Measurements from ENCODE around the gene PIK3R1.
A peak's percentile ranks its signal among the peaks of the same experiment; 100 is the strongest.

Gene PIK3R1

DNA sequence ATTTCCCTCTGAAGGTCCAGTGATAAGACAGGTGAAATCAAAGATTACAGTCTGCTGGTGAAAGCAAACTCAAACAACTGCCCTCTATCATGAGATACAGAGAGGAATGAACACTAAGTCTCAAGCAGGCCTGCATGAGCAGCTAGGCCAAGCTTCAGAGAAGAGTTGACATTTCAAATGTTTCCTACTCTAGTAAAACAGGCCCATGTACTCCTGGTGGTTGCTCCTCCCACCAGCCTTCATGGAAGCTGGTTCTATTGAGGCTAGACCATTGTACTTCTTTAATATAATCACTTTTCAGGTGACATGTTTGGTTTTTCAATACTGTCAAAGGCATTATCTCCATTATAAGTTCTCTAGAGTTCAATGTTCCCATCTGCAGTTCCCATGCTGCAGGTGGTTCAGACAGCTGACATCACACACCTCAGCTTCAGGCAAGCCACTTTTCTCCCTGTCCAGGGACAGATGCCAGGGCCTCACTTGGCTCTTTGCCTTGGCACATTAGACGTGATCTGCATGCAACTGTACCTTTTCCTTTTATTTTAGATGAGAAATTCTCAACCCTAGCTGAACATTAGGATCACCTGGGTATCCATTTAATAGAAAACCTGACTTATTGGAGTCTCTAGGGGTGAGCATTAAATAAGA is 89.8 kb downstream of the PIK3R1 start:
- H3K4me3 ChIP-seq (ENCODE audit: low read depth, low read length), result no peak overlapping the region
- DNase-seq (ENCODE audit: low read depth), result no peak

DNA sequence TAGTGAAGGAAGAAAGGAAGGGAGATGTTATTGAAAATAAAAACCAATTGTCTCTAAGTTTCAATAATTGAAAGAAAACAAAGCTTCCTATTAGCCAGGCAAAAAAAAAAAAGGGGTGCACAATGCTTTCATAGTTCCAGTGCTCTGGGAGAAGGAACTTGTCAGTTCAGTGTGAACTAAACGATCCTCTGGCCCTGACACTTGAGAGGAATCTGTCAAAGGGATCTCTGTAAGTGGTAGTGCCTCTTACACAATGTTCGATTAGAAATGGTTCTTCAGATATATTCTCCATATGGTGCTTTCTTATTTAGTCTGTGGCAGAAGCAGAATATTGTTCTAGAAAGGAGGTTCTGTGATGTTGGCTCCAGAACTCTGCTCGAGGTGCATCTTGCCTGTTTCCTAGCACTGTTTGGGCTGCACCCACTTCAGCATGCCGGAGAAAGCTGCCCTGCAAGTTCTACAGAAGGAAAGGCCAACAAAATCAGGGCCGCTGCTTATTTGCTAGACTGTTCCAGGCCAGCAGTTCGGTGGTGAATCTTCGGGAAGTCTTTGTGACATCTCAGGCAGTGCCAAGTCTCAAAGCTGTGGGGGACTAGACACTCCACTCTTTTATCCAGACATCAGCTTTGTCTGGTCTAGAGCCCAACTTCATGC is 90.9 kb downstream of the PIK3R1 start:
- H3K4me3 ChIP-seq (ENCODE audit: low read depth, low read length), result no peak overlapping the region
- no peak for DNase-seq (ENCODE audit: low read depth)

DNA sequence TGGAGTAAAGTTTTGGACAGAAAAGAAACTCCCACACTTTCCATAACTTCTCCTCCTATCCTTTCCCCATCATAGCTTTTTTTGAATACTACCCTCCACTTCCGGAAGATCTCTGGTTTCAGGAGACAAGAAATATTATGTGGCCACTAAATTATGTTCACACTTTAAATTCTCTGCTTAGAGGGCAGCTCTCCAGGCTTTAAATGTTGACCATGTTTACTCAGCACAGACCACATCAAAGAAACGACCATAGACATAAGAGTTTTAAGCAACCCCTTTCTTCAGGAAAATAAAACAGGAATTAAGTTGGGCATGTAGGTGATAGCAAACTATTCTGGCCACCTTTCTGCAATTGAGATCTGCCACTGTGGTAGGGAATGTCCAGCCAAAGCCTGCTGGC is 97.8 kb downstream of the PIK3R1 start:
- no peak for DNase-seq (ENCODE audit: low read depth)

DNA sequence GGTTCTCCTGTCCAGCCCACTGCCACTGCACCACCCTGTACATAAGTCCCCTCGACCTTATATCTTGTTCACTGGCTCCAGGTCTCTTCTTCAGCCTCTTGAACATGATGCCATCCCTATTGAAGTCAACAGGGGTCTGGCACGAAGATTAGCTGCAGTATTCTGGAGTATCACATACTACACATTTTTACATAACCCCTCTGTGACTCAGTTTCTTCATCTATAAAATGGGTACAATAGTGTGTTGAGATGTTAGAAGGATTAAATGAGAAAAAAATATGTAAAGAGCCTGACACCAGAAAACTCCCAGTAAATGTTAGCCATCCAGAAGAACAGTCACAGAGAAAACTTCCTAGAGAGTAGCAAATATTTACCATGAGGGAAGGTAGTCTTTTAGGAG is 98.9 kb downstream of the PIK3R1 start:
- no peak overlapping the region for H3K4me3 ChIP-seq (ENCODE audit: low read depth, low read length)
- no peak for DNase-seq (ENCODE audit: low read depth)

More for the DNA sequence above, 97.8 kb downstream of the PIK3R1 start:
- no peak overlapping the region for H3K4me3 ChIP-seq (ENCODE audit: low read depth, low read length)

DNA sequence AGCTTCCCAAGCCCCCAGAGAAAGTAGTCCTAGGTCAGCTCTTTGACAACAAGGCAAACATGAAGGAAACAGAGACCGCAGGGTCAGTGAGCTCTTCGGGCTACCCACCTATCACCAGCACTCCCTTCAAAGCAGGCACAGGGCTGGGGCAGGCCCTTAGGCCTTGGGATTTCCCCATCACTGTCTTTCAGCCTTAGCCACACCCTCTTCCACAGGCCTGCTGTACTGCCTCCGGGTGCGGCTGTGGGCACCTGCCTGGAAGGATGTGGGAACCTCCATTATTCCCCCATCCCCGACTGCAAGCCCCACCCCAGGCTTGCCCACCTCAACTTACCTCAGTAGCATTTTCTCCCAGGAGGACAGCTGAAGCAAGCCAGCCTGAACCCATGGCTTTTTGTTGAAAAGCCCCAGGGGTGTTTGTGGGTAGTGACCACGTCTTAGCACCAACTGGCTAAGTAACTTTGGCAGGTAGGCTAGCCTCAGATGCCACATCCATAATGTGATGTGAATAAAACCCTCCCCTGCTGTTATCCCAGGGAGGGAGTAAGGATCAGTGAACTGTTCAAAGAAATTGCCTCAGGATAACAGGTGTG is 100.2 kb downstream of the PIK3R1 start:
- no peak for DNase-seq (ENCODE audit: low read depth)
- no peak overlapping the region for H3K4me3 ChIP-seq (ENCODE audit: low read depth, low read length)

DNA sequence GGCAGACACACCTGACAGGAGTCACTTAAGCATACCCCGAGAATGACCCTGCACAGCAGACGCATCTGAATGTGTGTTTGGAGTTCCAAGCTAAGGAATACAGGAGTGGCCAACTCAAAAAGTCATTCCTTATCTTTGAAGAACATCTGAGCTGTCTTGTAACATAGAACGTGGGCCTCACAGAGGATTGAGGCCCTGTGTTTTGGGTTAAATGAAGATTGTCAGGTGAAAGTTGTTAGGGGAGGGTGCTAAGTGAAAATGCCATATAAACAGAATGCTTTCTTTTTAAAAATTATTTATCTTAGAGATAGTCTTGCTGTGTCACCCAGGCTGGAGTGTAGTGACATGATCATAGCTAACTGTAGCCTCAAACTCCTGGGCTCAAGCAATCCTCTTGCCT is 100.9 kb downstream of the PIK3R1 start:
- no peak for DNase-seq (ENCODE audit: low read depth)
- no peak overlapping the region for H3K4me3 ChIP-seq (ENCODE audit: low read depth, low read length)

DNA sequence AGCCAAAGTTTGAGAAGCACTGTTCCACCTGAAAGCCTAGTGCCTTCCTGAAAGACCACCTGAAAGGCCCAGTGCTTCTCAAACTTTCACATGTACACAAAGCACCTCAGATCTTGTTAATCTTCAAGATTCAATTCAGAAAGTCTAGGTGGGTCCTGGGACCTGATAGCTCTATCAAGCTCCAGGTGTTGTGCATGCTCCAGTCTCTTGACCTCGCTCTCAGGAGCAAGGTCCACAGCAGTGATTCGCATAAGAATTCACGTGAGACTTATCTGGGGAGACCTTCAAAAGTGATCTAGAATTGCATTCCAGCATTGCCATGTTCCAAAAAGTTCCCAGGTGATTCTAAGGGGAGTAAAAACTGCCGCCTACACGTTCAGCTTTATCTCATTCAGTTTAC is 102.1 kb downstream of the PIK3R1 start:
- H3K4me3 ChIP-seq (ENCODE audit: low read depth, low read length), result no peak overlapping the region
- DNase-seq (ENCODE audit: low read depth), result no peak

DNA sequence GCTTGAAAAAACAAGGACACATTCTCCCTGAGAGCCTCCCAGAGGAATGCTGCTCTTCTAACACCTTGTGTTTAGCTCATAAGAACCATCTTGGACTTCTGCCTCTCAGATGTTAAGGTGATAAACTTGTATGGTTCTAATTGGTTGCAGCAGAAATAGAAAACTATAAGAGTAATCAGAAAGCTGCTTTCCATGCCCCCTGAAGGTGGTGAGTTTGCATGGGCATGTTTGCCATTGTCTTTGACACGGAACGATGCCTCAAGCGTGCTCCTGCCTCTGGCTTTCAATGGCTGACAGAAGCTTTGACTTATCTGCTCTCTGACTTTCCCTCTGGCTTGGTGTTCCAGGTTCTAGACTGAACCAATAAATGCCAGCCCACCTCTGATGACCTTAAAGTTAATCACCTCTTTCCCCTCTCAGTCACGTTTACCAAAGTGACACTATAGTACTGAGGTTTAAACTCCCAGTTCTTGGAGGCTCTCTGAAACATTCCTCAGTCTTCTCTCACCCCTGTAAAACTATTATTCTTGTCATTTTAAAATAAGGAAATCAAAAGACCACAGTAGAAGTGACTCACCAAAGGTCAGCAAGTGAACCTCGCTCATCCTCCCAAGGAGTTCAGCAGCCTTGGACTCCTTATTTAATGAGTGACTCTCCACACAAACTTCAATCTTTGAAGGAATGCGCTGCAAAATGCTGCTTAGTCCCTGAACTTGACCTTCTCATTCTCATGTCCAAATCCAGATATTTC is 103.6 kb downstream of the PIK3R1 start:
- DNase-seq (ENCODE audit: low read depth), result peak; percentile 52
- H3K4me3 ChIP-seq (ENCODE audit: low read depth, low read length), result no peak overlapping the region

DNA sequence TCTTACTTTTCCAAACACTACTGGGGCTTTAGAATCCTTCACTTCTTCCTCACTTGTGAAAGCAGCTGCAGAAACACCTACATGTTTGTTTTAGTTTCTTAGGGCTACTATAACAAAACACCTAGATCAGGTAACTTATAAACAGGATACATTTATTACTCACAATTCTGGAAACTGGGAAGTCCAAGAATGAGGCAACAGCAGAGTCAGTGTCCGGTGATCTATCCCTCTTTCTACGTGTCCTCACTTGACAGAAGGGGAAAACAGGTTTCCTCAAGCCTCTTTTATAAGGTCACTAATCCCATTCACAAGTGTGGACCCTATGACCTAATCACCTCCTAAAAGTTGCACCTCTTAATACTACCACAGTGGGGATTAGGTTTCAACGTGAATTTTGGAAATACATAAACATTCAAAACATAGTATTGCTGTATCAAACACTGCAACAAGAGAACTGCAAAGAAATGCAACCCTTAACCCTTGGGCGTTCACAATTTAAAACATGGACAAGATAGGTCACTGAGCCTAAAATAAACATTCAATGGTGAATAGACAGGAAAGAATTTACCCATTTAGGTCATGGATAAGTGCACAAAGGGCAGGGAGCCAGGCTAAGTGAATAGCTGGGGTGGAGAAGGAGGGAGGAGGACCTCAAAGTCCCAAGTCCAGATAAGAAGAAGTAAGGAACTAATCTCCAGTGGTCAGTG is 104.3 kb downstream of the PIK3R1 start:
- no peak overlapping the region for H3K4me3 ChIP-seq (ENCODE audit: low read depth, low read length)
- no peak for DNase-seq (ENCODE audit: low read depth)

DNA sequence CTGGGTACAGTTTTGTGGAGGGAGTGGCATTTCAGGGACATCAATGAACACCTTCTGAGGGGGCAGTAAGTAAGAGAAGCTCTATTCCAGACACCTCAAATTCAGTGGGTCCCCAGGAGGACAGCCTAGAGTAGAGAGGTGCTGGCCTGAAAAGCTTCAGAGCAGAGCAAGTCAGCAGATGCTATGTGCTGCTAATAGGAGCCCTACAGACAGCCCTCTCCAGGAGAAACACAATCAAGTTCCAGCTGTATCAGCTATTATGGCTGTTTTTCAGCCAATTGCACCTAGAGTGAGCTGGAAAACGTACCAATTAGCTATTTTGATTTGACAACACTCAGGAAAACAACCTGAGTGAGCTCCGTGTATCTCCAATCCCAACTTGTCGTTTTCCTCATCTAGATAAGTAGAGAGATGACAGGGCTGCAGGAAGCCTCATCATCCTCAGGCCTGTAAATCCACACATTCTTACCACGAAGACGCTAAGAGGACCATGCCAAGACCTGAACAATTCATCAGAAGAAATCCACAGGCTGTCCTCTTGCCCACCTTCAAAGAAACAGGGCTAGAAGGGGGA is 104.9 kb downstream of the PIK3R1 start:
- H3K4me3 ChIP-seq (ENCODE audit: low read depth, low read length), result no peak overlapping the region
- no peak for DNase-seq (ENCODE audit: low read depth)

DNA sequence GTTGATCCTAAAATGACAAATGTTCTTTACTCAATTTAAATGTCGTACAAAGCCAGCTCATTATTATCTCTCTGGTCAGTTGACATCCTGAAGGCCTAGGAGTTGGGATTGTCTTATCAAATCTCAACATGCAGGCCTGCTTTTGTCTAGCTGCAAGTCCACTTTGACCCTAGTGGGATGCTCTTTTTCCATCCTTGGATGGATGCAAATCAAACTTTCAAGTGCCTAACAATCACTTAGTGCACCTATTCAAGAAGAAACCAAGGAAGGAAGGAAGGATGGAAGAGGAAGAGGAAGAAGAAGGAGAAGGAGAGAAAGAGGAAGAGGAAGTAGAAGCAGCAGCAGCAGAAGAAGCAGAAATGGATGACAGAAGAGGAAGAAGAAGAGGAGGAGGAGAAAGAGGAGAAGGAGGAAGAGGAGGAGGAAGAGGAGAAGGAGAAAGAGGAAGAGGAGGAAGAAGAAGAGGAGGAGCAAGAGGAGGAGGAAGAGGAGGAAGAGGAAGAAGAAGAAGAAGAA is 109.6 kb downstream of the PIK3R1 start:
- DNase-seq (ENCODE audit: low read depth), result no peak

DNA sequence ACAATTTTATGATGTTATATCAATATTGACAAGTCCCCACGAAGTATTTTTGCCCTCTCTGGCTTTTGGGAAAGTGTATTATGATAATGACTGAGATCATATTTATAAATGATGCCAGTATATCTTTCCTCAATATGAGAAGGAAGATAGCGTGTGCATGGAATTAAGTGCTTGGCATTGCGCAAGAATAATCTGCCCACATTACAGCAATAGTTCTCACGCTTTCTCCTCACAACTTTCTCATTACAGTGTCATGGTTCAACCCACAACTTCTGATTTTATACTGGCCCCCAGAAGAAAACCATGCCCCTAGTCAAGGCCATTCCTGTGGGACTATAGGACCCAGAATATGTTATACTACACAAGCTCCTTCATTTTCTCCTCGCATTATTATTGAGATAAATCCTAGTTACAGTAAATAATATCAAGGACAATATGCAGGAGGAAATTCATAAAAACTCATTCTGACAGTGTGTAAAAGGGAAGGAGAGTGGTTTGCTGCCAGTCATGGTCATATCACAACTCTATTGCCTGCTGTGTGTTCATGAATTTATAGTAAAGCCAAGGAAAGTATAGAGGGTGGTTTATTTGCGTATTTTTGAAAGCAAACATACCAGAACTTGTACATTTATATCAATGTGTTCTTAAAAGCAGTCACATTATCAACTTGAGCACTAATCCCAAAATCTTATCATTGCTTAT is 114.1 kb downstream of the PIK3R1 start:
- DNase-seq (ENCODE audit: low read depth), result no peak
- H3K4me3 ChIP-seq (ENCODE audit: low read depth, low read length), result no peak overlapping the region

More for the DNA sequence above, 109.6 kb downstream of the PIK3R1 start:
- H3K4me3 ChIP-seq (ENCODE audit: low read depth, low read length), result no peak overlapping the region

DNA sequence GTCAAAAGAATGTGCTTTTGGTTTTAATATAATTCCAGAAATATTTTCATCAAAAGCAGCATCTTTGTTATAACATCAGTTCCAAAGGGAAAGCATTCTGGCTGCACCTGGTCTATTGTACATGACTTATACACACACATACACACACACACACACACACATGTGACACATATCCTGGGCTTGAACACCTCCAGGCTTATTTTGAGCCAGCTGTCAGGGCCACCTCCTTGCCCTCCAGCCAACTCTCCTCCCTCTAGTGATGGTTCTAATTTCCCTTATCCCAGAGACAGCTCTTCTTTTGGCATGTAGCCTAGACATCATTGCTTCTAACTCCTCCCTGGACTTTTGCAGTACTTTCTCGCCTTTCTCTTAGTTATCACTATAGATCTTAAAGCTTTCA is 115.0 kb downstream of the PIK3R1 start:
- no peak for DNase-seq (ENCODE audit: low read depth)

DNA sequence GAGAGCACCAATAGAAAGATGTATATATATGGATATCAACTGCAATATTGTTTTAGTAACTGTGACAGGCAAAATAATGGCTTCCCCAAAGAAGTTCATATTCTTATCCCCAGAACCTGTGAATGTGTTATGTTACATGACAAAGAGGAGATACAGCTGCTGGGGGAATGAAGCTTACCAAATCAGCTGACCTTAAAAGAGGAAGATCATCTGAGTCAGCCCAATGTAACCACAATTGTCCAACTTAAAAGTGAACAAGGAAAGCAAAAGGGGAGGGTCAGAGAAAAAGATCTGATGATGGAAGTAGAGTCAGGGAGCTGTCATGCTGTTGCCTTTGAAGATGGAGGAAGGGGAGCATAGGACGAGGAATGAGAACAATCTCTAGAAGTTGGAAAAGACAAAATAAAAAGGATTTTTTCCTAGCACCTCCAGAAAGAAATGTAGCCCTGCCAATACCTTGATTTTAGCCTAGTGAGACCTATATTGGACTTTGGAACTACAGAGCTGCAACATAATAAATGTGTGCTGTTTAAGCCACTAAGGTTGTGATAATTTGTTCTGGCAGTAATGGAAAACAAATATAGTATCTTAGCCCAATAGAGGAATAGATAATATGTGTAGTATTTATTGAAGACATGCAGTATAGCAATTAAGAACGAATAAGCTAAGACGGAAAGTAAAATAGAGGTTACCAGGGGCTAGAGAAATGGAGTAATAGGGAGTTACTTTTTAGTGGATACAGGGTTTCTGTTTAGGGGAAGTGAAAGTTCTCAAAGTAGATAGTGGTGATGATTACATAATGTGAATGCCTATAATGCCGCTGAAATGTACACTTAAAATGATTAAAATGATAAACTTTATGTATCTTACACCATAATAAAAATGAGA is 115.9 kb downstream of the PIK3R1 start:
- no peak overlapping the region for H3K4me3 ChIP-seq (ENCODE audit: low read depth, low read length)
- no peak for DNase-seq (ENCODE audit: low read depth)

More for the DNA sequence above, 115.0 kb downstream of the PIK3R1 start:
- no peak overlapping the region for H3K4me3 ChIP-seq (ENCODE audit: low read depth, low read length)

DNA sequence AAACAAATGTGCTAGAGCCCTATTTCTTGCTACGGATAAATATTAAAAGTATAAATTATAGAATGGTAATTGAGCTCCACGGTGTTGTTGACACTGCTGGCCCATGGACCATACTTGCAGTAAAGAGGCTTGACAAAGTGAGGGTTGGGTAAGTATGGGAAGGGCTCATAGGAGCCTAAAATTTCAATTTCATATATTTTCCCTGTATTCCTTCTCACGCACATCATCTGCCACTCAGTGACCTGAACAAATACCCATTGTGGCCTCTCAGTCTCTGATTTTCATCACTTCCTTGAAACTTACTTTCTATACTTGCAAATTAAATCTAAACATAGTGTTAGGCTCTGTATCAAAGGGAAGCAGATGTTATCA is 116.5 kb downstream of the PIK3R1 start:
- no peak for DNase-seq (ENCODE audit: low read depth)
- no peak overlapping the region for H3K4me3 ChIP-seq (ENCODE audit: low read depth, low read length)

DNA sequence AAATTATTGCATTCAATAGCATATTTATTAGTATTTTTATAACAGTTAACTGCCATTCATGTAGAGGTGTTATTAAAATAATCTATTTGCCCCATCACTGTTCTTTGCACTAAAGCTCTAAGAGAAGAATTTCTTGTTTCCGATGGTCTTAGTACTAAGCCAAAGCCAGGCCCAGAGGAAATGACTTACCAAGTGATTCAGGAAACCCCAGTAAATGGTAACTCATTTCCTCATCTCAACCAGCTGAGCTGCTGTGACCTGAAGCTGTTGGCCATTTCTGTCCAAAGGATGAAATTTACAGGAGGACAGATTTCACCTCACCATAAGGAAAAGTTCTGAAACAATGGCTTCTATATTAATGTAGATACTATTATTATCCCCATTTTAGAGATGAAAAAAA is 117.0 kb downstream of the PIK3R1 start:
- H3K4me3 ChIP-seq (ENCODE audit: low read depth, low read length), result no peak overlapping the region

DNA sequence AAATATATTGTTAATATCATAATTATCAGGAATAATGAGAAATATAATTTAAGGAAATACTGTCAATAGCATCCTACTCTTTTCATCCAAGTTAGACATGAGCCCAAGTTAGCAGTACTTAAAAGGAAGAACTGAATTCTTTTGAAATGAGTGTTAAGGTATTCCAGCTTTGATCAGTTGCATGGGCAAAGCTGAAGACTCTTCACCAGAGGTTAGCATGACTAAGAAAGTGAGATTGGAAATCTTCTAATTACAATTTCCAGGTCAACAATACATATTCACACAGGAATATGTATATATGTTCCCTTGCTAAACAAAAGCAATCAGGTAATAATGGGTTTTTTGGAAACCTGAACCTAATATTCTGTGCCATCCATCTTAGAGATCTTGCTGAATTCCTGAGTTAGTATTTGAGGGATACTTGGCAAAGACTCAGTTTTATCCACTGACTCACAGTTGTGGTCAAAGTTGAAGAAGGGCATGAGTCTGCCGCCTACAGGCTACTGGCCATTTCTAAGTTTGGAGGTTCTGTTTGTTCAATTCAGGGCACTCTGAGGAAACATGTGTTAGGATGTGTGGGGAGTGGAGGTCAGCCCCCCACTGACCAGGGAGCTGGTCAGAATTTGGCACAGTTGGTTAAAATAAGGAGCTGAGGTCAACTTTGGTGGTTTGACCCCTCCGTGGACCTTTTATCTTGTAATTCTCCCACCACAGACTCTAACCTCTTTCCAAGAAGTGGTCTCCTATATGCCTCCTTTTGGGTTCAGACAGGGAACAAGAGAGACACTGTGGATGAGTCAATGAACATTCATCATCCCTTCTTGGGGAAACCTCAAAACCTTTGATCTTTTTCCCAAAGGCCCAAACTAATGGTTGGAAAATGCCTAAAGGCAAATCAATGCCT is 118.3 kb downstream of the PIK3R1 start:
- no peak overlapping the region for H3K4me3 ChIP-seq (ENCODE audit: low read depth, low read length)
- peak; percentile 67 for DNase-seq (ENCODE audit: low read depth)

More for the DNA sequence above, 117.0 kb downstream of the PIK3R1 start:
- DNase-seq (ENCODE audit: low read depth), result no peak
